GM21786 (cell line): ENCODE measurements around the gene PHF21B.

ENCODE experiments used
- ATAC-seq: cut with Tn5 transposase; IDR thresholded peaks from one replicate; pipeline ENCODE4 v1.9.1; 2021; ENCODE audit not compliant: unreplicated experiment

Gene PHF21B

DNA sequence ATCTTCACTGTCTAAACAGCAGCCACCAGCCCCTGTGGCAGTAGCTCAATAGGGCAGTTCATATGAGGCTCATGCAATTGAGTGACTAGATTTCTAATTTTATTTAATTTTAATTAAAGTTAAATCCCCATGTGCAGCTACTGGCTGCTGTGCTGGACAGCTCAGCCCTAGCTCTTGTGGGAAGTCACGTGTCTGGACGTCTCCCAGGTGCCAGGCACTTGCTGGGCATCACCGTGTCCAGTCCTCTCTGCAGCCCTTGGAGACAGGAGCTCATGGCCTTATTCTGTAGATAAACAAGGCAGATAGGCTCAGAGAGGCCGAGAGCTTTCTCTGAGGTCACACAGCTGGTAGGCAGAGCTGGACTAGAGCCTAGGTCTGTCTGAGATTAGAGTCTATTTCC is 162.4 kb downstream of the PHF21B start:
- no peak for ATAC-seq

DNA sequence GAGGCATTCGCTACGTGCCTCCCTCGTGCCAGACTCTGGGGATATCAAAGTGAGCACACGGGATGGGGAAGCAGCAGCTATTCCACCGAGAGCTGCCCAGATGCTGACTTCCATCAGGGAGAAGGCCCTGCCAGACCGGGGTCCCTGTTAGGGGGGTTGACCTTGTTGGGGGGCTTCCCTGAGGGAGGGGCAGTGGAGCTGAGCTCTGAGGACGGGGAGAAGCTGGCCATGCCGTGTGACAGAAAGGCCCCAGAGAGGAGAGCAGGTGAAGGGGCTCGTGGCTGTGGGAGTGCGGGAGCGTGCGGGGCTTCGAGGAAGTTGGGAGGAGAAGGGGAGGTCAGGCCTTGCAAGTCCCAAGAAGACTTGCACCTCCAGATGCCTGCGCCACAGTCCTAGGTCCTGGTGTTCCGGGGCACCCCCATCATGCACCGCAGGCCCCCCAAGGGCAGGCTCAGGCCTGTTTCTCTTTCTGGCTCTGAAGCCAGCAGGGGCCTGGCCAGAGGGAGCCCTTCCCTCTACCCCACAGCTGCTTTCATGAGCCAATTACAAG is 163.0 kb downstream of the PHF21B start:
- no peak for ATAC-seq

DNA sequence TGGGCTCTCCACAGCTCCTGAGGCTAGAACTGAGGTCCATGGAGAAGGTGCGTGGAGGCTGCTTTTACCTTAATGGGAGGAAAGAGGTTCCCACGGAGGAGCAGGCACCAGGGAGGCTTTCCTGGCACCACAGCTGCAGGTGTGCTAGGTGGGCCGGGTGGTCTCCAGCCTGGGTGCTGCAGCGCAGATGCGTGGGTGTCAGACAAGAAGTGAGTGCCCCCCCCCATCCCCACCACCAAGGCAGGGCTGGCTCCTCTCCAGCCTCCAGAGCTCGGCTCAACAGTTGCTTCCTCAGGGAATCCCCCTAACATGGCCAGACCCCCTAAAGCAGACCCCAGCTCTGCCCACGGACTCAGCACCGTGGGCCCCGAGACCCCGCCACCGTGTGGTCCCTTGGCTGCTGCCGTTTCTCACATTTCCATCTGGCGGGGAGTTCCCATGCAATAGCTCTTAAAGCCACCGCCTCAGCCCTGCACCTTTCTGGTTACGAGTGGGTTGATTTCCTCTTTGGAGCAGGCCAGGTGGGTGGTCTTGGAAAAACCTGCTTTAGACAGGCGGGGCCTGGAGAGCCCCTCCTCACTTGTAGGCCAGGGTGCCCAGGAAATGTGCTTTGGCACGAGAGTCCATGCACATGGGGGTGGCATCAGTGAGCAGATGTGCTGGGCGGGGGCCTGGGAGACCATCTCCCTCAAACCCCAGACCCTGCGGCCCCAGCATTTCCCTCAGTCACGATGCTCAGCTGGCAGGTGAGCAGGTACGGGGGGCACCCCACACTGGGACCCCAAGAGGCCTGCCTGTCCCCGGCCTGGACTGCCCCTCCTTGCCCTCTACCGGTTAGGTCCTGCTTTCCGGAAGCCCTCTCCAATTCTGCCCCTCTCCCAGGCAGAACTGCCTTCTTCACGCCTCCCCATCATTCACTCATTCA is 163.7 kb downstream of the PHF21B start:
- no peak for ATAC-seq

DNA sequence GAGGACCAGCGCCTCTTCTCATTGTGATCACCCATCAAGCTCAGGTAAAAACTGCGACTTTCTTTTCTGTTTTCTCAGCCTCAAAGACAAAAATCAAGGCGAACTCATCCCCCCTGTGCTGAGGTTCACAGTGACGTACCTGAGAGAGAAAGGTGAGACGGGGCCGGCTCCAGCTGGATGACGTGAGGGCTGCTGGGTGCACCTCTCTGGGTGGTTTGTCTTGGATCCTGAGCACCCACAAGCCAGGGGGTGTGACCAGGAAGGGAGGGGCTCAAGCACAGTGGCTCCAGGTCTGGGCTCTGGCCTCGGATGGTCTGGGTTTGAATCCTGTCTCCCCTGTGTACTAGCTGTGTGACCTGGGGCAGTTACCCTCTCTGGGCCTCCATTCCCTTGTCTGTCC is 164.6 kb downstream of the PHF21B start:
- no peak for ATAC-seq

DNA sequence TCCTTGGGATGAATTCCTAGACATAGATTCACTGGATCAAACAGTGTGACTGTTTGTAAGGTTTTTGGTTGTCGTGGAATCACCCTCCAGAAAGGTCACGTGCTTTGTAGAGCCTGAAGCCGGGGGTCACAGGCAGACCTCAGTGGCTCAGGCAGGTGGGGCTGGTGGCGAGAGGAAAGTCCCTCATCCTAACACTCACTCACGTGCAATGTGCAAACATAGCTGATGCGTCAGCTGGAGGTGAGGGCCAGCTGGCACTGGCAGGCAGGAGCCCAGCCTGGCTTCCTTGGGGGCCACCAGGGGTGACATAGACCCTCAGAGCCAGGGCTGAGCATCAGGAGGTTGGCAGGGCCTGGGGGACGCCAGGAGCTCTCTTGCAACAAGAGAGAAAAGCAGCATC is 167.4 kb downstream of the PHF21B start:
- no peak for ATAC-seq

DNA sequence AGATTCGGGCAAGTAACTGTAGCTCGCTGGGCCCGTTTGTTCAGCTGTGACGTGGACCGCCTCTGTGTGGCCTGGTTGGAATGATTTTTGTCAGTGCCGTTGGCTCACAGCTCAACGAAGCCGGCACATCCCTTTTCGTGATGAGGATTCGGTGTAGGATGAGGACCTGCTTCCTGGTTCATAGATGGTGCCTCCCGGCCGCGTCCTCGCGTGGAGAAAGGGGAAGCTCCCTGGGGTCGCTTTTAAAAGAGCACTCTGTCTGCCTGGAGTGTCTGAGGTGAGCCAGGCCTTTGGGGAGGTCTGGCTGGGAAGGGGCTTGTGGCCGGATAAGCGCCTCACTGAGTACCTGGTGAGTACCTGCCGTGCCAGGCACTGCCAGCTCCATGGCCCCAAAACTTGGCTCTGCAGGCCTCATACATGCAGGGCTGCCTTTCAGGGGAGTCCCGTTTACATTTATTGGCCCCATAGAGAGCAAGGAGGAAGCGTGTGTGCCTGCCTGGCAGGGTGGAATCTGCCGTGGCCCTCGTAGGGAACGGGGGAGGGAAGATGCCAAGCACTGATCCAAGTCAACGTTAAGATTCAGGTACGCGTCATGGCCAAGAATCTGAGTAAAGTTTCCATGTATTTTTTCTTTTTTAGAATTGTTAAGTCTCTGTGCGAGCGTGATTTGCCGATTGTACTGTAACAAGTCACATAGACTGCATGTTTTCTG is 169.0 kb downstream of the PHF21B start:
- ATAC-seq = no peak

DNA sequence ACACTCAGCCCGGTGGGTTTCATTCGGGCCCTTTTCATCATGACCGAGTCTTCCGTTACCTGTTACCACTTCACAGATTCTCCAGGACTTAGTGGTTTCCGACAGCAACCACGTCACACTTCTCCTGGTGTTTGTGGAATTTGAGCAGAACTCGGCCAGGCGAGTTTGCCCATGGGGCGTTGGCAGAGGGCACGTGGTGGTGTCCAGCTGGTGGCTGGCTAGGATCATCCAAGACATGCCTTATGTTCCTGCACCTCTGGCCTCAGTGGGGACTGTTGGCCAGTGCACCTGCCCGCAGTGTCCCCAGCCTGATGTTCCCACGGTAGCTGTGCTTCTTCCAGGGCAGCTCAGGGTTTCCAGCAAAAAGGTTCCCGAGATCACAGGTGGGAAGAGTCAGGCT is 170.1 kb downstream of the PHF21B start:
- no peak for ATAC-seq

DNA sequence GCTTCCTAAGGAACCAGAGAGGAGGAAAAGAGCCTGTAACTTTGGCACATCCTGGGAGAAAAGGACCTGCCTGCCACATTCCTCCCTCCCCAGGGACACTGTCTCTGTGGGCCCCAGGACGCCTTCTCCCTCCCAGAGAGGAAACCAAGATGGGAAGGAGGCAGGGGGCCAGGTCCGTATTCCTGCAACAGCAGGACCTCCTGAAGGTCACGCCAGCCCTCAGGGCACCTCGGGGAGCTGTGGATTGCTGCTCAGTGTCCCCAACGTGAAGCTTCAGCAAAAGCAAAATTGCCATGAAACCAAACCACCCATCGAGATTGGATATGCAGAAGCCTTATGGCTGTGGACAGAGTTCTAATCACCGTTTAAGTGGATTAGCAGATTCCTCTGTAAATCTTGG is 170.7 kb downstream of the PHF21B start:
- no peak for ATAC-seq

DNA sequence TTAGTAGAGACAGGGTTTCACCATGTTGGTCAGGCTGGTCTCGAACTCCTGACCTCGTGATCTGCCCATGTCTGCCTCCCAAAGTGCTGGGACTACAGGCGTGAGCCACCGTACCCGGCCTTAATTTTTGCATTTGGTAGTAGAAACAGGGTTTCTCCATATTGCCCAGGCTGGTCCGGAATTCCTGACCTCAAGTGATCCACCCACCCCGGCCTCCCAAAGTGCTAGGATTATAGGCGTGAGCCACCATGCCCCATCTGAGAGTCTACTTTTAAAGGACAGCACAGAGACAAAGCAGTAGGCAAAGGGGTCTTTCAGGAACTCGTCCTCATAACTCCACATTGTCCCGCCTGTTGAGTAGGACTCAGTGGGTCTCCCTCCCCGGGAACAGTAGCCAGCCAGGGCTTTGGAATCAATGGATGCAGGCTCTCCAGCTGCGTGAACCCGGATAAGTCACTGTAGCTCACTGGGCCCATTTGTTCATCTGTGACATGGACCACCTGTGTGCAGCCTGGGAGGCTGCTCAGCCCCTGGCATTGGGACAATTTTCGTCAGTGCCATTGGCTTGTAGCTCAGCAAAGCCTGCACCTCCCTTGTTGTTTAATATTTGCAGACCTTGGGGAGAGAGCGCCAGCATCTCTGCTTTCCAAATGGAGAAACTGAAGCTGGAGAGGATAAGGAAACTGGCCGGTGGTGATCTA is 171.3 kb downstream of the PHF21B start:
- no peak for ATAC-seq

DNA sequence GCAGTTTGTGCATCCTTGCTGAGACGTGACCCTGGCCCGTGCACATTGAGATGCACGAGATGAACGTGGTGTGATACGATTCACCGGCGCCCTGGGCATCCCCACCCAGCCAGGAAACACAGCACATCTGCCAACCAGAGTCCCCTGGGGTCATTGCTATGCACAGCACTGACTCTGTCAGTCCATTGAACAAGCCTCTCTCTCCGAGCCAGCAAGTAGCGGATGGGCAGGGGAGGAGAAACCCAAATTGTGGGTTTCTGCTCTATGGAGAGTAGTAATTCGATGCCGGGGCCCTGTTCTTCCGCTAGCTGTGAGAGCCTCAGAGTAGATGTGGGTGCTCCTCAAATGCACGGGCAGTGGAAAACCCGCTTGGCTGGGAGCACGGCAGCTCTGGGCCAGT is 172.3 kb downstream of the PHF21B start:
- ATAC-seq = no peak

DNA sequence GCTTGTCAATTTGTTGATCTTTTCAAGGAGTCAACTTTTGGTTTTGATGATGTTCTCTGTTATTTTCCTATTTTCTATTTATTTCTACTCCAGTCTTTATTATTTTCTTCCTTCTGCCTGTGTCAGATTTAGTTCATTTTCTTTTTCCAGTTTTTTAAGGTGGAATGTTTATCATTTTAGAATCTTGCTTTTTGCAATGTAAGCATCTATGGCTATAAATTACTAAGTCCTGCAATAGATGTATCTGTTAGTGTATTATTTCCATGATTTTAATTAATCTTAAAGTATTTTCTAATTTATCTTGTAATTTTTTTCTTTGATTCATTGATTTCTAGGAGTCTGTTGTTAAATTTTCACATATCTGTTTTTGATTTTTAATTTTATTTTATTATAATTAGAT is 175.7 kb downstream of the PHF21B start:
- ATAC-seq = no peak

DNA sequence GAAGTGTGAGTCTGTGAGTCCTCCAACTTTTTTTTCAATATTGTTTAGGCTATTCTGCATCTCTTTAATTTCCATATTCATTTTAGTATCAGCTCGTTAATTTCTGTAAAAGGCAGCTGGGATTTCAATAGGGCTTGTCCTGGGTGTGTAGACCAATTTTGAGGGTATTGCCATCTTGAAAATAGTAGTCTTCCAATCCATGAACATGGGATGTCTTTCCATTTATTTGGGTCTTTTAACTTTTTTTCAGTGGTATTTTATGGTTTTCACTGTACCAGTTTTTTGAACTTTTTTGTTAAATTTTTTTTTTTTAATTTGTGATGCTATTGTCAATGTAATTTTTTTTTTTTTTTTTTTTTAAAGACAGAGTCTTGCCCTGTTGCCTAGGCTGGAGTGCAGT is 177.9 kb downstream of the PHF21B start:
- ATAC-seq = no peak
